Caki2 (cell line): ENCODE measurements around the gene ZNF30. TPM values are rescaled to one million over a fixed set of nuclear protein-coding genes. Genes with fewer than 3 reads are reported as not detected.
"Not testable (repeated sequence)": the region's sequence is repeated elsewhere in the genome, so short reads cannot be mapped to it uniquely, and the experiment has no call there.

Source experiments
- DNase-seq: peaks from one replicate; pipeline ENCODE4 v3.0.0-alpha.2; 2015; ENCODE audit warnings: low read depth
- in situ Hi-C: cut with HindIII; loops from 2 replicates; pipeline ENCODE4 v1.10.0; 2016; ENCODE audit warnings: low sequenced_read_pairs, low pct_unique_long_range_greater_than_20kb, mixed read lengths
- total RNA-seq: library from RNA; depleted of rRNA; stranded (reverse); fragments of >200 nt; shearing (Covaris generic); gene quantifications from 2 replicates; pipeline ENCODE4 v1.2.3, GENCODE V29; 2014; ENCODE audit warnings: low replicate concordance; rRNA removed

ZNF30 gene
- total RNA-seq, 1 experiment from 2014 or later: 2.7 TPM

- no peak for DNase-seq
- in situ Hi-C loops: no loop called here
Measured at GRCh38 chr19:34979819-34980640, 53.3 kb downstream of the ZNF30 start.

DNA sequence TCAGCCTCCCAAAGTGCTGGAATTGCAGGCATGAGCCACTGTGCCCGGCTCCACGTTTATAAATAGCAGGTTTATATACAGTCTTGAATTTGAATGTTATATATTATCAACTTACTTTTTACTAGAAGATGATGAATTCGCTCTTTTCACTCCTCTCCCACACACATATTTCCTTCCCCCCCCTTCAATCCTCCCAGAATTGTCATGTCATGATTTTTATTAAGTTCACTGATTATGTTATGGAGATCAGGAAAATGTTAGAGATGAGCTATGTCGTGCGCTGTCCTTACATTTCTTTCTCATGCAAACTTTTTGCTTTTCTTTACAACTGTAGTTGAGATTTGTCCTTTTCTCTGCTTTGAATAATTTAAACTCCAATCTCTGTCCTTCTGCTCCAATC, 55.6 kb downstream of the ZNF30 start:
- in situ Hi-C loops: no loop called here
- DNase-seq: no peak

DNA sequence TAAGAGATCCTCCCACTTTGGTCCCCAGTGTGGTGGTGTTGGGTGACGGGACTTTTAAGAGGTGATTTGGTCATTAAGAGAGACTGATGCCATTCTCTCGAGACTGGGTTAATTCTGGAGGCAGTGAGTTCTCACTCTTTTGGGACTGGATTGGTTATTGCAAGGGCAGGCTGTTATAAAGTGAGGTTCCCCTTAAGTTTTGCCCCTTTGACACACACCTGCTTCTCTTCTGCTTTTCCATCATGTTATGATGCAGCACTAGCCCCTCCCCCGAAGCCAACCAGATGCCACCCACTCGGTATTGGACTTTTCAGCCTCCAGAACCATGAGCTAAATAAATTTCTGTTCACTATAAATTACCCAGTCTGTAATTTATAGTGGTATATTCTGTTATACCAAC, 57.1 kb downstream of the ZNF30 start:
- in situ Hi-C loops: no loop called here
- no peak for DNase-seq

DNA sequence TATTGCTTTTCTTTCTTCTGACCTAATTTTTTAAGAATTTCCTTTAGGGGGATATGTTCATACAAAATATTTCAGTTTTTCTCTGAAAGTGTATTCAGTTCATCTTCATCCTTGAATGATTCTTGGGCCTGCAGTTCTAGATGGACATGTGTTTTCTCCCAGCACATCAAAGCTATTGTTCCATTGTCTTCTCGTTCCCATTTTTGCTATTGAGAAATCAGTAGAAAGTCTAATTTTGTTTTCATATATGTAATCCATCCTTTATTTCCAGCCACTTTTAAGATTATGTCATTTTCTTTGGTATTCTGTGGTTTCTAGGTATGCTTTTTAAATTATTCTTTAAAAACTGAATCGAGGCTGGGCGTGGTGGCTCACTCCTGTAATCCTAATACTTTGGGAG, 57.6 kb downstream of the ZNF30 start:
- in situ Hi-C loops: no loop called here
- DNase-seq: no peak

- no peak for DNase-seq
- in situ Hi-C loops: no loop called here
Measured at GRCh38 chr19:34985249-34986022, 58.7 kb downstream of the ZNF30 start.

GRCh38 chr19:34988119-34988518, 61.4 kb downstream of the ZNF30 start:
- in situ Hi-C loops: no loop called here

DNA sequence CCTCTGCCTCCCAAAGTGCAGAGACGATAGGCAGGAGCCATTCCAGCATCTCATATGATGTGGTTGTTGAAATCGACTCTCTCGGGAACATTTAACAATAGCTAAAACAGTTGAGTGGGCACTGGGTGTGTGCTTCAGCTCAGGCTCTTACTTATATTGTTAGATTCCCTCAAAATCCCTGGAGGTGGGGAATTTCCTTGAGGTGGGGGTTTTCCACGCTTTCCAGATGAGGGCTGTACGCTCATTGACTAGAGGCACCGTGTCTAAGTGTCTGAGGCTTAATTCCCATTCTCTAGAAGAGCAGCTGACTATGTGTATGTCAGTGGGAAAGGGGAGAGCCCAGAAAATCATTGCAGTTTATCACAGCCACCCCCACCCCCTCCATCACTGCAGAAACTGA, 62.6 kb downstream of the ZNF30 start:
- no peak for DNase-seq
- in situ Hi-C loops: no loop called here

More at GRCh38 chr19:34988119-34988518, 61.4 kb downstream of the ZNF30 start:
- no peak for DNase-seq

GRCh38 chr19:34990578-34991192, 64.0 kb downstream of the ZNF30 start:
- in situ Hi-C loops: no loop called here
- DNase-seq: no peak

DNA sequence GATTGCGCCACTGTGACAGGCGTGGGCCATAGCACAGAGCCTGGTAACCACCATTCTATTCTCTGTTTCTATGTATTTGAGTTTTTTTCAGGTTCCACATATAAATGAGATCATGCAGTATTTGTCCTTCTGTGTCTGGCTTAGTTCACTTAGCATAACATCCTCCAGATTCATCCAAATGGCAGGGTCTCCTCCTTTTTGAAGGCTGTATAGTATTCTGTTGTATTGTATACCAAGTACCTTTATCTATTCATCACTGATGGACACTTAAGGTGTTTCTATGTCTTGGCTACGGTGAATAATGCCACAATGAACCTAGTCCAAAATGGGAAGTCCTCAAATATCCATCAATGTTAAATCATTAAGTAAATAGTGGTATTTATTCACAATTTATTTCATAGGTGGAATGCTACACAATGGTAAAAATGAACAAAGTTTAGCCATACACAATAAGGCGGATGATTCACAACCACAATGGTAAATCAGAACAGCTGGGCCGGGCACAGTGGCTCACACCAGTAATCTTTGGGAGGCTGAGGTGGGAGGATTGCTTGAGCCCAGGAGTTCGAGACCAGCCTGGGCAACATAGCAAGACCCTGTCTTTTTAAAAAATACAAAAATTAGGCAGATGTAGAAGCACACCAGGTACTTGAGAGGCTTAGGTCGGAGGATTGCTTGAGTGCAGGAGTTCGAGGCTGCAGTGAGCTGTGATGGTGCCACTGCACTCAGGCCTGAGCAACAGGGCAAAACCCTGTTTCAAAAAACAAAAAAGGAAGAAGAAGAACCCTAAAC, 65.0 kb downstream of the ZNF30 start:
- no peak for DNase-seq
- in situ Hi-C loops: no loop called here

- in situ Hi-C loops, DNase-seq: not testable (repeated sequence)
Measured at GRCh38 chr19:34992582-34992981, 65.9 kb downstream of the ZNF30 start.

- no peak for DNase-seq
Measured at GRCh38 chr19:34994286-34994642, 67.6 kb downstream of the ZNF30 start.

More at GRCh38 chr19:34994286-34994642, 67.6 kb downstream of the ZNF30 start:
- in situ Hi-C loops: no loop called here

Other genes with a start within 250 kb of the ZNF30 start
- not detected in 2 replicates for gene SCGB2B2, start 249.7 kb upstream of the ZNF30 start, total RNA-seq
- 16.8 and 22.5 TPM in 2 replicates for gene ZNF302, start 249.2 kb upstream of the ZNF30 start, total RNA-seq
- gene ZNF181, start 192.7 kb upstream of the ZNF30 start, total RNA-seq: 9.7 and 10.6 TPM in 2 replicates
- 11.7 and 26.0 TPM in 2 replicates for gene ZNF599, start 153.7 kb upstream of the ZNF30 start, total RNA-seq
- 3.9 and 6.7 TPM in 2 replicates for gene ZNF792, start 37.3 kb downstream of the ZNF30 start, total RNA-seq
- gene GRAMD1A, start 73.4 kb downstream of the ZNF30 start, total RNA-seq: 32.8 and 44.9 TPM in 2 replicates
- gene SCN1B, start 103.6 kb downstream of the ZNF30 start, total RNA-seq: 3.3 and 4.3 TPM in 2 replicates
- 0.84 TPM in 1 of 2 replicates, not detected in the other for gene HPN, start 114.8 kb downstream of the ZNF30 start, total RNA-seq
- not detected in 2 replicates for gene FXYD3, start 188.9 kb downstream of the ZNF30 start, total RNA-seq
- gene LGI4, start 208.2 kb downstream of the ZNF30 start, total RNA-seq: 0.29 TPM in 1 of 2 replicates, not detected in the other
- gene FXYD1, start 211.9 kb downstream of the ZNF30 start, total RNA-seq: not detected in 2 replicates
- not detected in 2 replicates for gene FXYD7, start 216.4 kb downstream of the ZNF30 start, total RNA-seq
- gene FXYD5, start 227.8 kb downstream of the ZNF30 start, total RNA-seq: 43.7 and 51.5 TPM in 2 replicates